SK-N-SH (cell line): ENCODE measurements around the gene DENND6B. TPM values are rescaled to one million over a fixed set of nuclear protein-coding genes. Genes with fewer than 3 reads are reported as not detected.

Source experiments
- CTCF ChIA-PET: fragments of 300-600, 350-600 bp; formaldehyde crosslinking; extraction: SDS; loops from one replicate; lab custom pipeline; 2021; lab: Yijun Ruan, JAX
- POLR2A ChIA-PET: fragments of 350-600 bp; sonication (Branson Sonifier 250); formaldehyde crosslinking; extraction: SDS; loops from one replicate; lab custom pipeline; 2020; ENCODE audit warnings: antibody characterized with exemption, inconsistent platforms; lab: Yijun Ruan, JAX
- DNase-seq: peaks from one replicate; pipeline ENCODE4 v3.0.0; 2012
- H2AFZ ChIP-seq: fragments of 200-600 bp; sonication (generic); 2 replicates; pipeline ENCODE4 v1.8.1; 2016; ENCODE audit warnings: antibody characterized with exemption, mild to moderate bottlenecking, low read depth
- H3F3A ChIP-seq: fragments of 200-600 bp; sonication (generic); replicated peaks from 2 replicates; pipeline ENCODE3; 2016; ENCODE audit warnings: antibody characterized with exemption, mild to moderate bottlenecking; ENCODE audit not compliant: insufficient read depth
- H3K27ac ChIP-seq, 2 experiments: fragments of 200-500 bp in 1 of 2; fragments of 200-600 bp in 1 of 2; sonication (Bioruptor generic) in 1 of 2; sonication (generic), shearing (Covaris generic) in 1 of 2; 2 replicates each; pipeline versions ENCODE4 v1.5.1 to v1.6.1; 2014 to 2016; ENCODE audit warnings: low read depth in 2 of 2, inconsistent platforms in 1 of 2, low read length in 1 of 2, mild to moderate bottlenecking in 1 of 2, mixed read lengths in 1 of 2
- H3K27me3 ChIP-seq: fragments of 200-600 bp; sonication (generic), shearing (Covaris generic); 2 replicates; pipeline ENCODE4 v1.6.1; 2016; ENCODE audit warnings: mixed run types; ENCODE audit not compliant: insufficient read depth
- H3K36me3 ChIP-seq, 2 experiments: fragments of 200-500 bp in 1 of 2; fragments of 200-600 bp in 1 of 2; sonication (Bioruptor generic) in 1 of 2; sonication (generic) in 1 of 2; replicated peaks in 1 of 2; 2 replicates each; pipeline versions ENCODE3 to v1.5.1; 2014 to 2016; ENCODE audit warnings: low read length in 1 of 2, mild to moderate bottlenecking in 1 of 2; ENCODE audit not compliant: insufficient read depth in 2 of 2, control insufficient read depth in 1 of 2
- H3K4me1 ChIP-seq, 2 experiments: fragments of 200-500 bp in 1 of 2; fragments of 200-600 bp in 1 of 2; sonication (Bioruptor generic) in 1 of 2; sonication (generic), shearing (Covaris generic) in 1 of 2; 2 replicates each; pipeline versions ENCODE4 v1.5.1 to v1.6.1; 2014 to 2016; ENCODE audit warnings: low read depth in 1 of 2, low read length in 1 of 2, mixed run types in 1 of 2; ENCODE audit not compliant: insufficient read depth in 2 of 2, control insufficient read depth in 1 of 2
- H3K4me2 ChIP-seq: fragments of 200-600 bp; sonication (generic), shearing (Covaris generic); 2 replicates; pipeline ENCODE4 v1.6.1; 2017; ENCODE audit warnings: mixed run types
- H3K4me3 ChIP-seq, 2 experiments: fragments of 200-500 bp in 1 of 2; fragments of 200-600 bp in 1 of 2; sonication (Bioruptor generic) in 1 of 2; sonication (generic), shearing (Covaris generic) in 1 of 2; 2 replicates each; pipeline versions ENCODE4 v1.5.1 to v1.8.1; 2014 to 2016; ENCODE audit warnings: low read depth in 2 of 2, inconsistent platforms in 1 of 2, low read length in 1 of 2, mild to moderate bottlenecking in 1 of 2, mixed read lengths in 1 of 2, moderate library complexity in 1 of 2
- H3K79me2 ChIP-seq: fragments of 200-600 bp; sonication (generic); 2 replicates; pipeline ENCODE4 v1.8.1; 2017; ENCODE audit warnings: mild to moderate bottlenecking; ENCODE audit not compliant: insufficient read depth
- H3K9ac ChIP-seq: fragments of 200-600 bp; sonication (generic); 2 replicates; pipeline ENCODE4 v1.6.1; 2017; ENCODE audit warnings: mixed run types
- H3K9me2 ChIP-seq: fragments of 200-600 bp; sonication (generic); 2 replicates; pipeline ENCODE4 v1.6.1; 2017; ENCODE audit warnings: mixed run types
- H3K9me3 ChIP-seq: fragments of 200-600 bp; sonication (generic); 2 replicates; pipeline ENCODE4 v1.6.1; 2017; ENCODE audit warnings: mixed run types, mild to moderate bottlenecking, moderate library complexity
- H4K20me1 ChIP-seq: fragments of 200-600 bp; sonication (generic); 2 replicates; pipeline ENCODE4 v1.6.1; 2017; ENCODE audit warnings: mild to moderate bottlenecking, mixed run types; ENCODE audit not compliant: insufficient read depth
- CHD2 ChIP-seq: fragments of 150-350 bp; IDR thresholded peaks from 2 replicates; pipeline ENCODE4 v1.6.1; 2018; ENCODE audit warnings: low read length; ENCODE audit not compliant: partially characterized antibody
- ELF1 ChIP-seq: IDR thresholded peaks from 2 replicates; pipeline ENCODE4 v1.4.0; 2012
- FOSL2 ChIP-seq: IDR thresholded peaks from 2 replicates; pipeline ENCODE4 v1.4.0; 2012; ENCODE audit warnings: low read depth, mild to moderate bottlenecking, moderate library complexity, borderline replicate concordance
- FOXJ3 ChIP-seq: sonication (generic); formaldehyde crosslinking; IDR thresholded peaks from 2 replicates; pipeline ENCODE4 v1.5.1; 2020; ENCODE audit warnings: mild to moderate bottlenecking, missing genetic modification reagents
- FOXM1 ChIP-seq: IDR thresholded peaks from 2 replicates; pipeline ENCODE4 v1.4.0; 2012; ENCODE audit warnings: low read depth, mild to moderate bottlenecking
- GATA2 ChIP-seq: sonication (generic); formaldehyde crosslinking; IDR thresholded peaks from 2 replicates; pipeline ENCODE4 v1.5.0; 2020; ENCODE audit warnings: mild to moderate bottlenecking, missing genetic modification reagents
- IRF3 ChIP-seq: fragments of 150-350 bp; IDR thresholded peaks from 2 replicates; pipeline ENCODE4 v1.6.1; 2016; ENCODE audit warnings: mild to moderate bottlenecking, low read depth, low read length
- JUND ChIP-seq: IDR thresholded peaks from 2 replicates; pipeline ENCODE4 v1.4.0; 2012
- MEF2A ChIP-seq: IDR thresholded peaks from 2 replicates; pipeline ENCODE4 v1.4.0; 2012; ENCODE audit warnings: low read depth, borderline replicate concordance
- NRF1 ChIP-seq: IDR thresholded peaks from 2 replicates; pipeline ENCODE4 v1.6.1; 2012; ENCODE audit warnings: low read depth, mild to moderate bottlenecking, low read length
- POLR2AphosphoS5 ChIP-seq: IDR thresholded peaks from 2 replicates; pipeline ENCODE4 v1.6.1; 2012; ENCODE audit warnings: low read depth, low read length
- RAD21 ChIP-seq: IDR thresholded peaks from 2 replicates; pipeline ENCODE4 v1.6.1; 2012; ENCODE audit warnings: mild to moderate bottlenecking, low read length
- RCOR1 ChIP-seq: fragments of 150-350 bp; IDR thresholded peaks from 2 replicates; pipeline ENCODE4 v1.6.1; 2017; ENCODE audit warnings: antibody characterized with exemption, low read length
- SMC3 ChIP-seq: IDR thresholded peaks from 2 replicates; pipeline ENCODE4 v1.6.1; 2012; ENCODE audit warnings: low read depth, low read length, improper control_type of control experiment
- TAF1 ChIP-seq: IDR thresholded peaks from 2 replicates; pipeline ENCODE4 v1.6.1; 2012; ENCODE audit warnings: low read depth, mild to moderate bottlenecking, low read length, moderate library complexity, borderline replicate concordance
- TCF12 ChIP-seq: IDR thresholded peaks from 2 replicates; pipeline ENCODE4 v1.4.0; 2012
- YY1 ChIP-seq: IDR thresholded peaks from 2 replicates; pipeline ENCODE4 v1.4.0; 2012; ENCODE audit warnings: low read depth, mild to moderate bottlenecking
- WGBS: methylation state at CpG from one replicate; pipeline ENCODE4 v1.1.6; 2017; ENCODE audit warnings: low lambda C conversion rate; 5-methylcytosine and 5-hydroxymethylcytosine counted together
- polyA plus RNA-seq, 3 experiments: library from polyadenylated mRNA; depleted of rRNA; stranded (reverse); fragments of >200 nt; gene quantifications; 2 replicates each; pipeline ENCODE4 v1.2.3, GENCODE V29; 2012
- TF ChIP-seq, protein P1 (sequence below): IDR thresholded peaks from 2 replicates; pipeline ENCODE4 v1.4.0; 2012; ENCODE audit warnings: low read depth, borderline replicate concordance
- TF ChIP-seq, protein P2 (sequence below): fragments of 150-350 bp; IDR thresholded peaks from 2 replicates; pipeline ENCODE4 v1.6.1; 2017; ENCODE audit warnings: antibody characterized with exemption, low read length, low read depth, borderline replicate concordance
- TF ChIP-seq, protein P3 (sequence below): IDR thresholded peaks from 2 replicates; pipeline ENCODE4; 2012

The DENND6B gene
- polyA plus RNA-seq, 1 of the 3 experiments (the other 2 are of a cell fraction), result 5.6 TPM

DNA sequence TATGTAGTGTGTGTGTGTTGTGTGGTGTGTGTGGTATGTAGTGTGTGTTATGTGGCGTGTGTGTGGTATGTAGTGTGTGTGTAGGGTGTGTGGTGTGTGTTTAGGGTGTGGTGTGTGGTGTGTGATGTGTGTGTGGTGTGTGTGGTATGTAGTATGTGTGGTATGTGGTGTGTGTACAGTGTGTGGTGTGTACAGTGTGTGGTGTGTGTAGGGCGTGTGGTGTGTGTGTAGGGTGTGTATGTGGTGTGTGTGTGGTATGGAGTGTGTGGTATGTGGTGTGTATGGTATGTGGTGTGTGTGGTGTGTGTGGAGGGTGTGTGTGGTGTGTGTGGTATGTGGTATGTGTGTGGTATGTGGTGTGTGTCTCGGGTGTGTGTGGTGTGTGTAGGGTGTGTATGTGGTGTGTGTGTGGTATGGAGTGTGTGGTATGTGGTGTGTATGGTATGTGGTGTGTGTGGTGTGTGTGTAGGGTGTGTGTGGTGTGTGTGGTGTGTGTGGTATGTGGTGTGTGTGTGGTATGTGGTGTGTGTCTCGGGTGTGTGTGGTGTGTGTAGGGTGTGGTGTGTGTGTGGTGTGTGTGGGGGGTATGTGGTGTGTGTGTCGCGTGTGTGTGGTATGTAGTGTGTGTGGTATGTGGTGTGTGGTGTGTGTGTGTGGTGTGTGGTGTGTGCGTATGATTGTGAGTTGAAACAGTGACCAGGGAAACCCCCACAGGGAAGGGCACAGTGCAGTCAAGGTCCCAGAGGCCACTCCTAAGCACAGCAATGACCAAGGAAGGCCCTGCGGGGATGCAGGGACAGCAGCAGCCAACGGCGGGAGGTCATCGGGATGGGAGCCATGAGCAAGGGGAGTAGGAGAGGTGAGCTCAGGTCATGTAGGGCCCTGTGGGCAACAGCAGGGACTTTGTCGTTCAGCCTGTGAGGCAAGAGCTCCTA is 13.4 kb upstream of the DENND6B start:
- Histone ChIP-seq H3K27me3 (no peaks in the 10 kb centered on the region), H3K9ac (no peak overlapping the region), H3K4me2 (no peak overlapping the region), H3F3A (peaks cover 17% of the 10 kb centered on the region), H3K9me3 (no peaks in the 10 kb centered on the region), H3K79me2 (0 out of 2 replicates have a peak, but pooled peaks cover 3% of the 10 kb centered on the region), H3K4me3 (no peak overlapping the region), H2AFZ (no peak overlapping the region), H3K9me2 (no peaks in the 10 kb centered on the region), H3K27ac (no peak overlapping the region), H3K4me1 (peaks cover 0 to 2% of the 10 kb centered on the region in 2 experiments; a peak in 1 of 4 replicates), H4K20me1 (no peaks in the 10 kb centered on the region), H3K36me3 (no peaks in the 10 kb centered on the region)
- ChIA-PET CTCF (interaction anchor here (1.6 to 3.3 kb wide), 10 partner anchors 8 to 102 kb away, joined by 4 to 75 read pairs (median 22); partner anchors contain the start of genes DENND6B, HDAC10, MAPK12 and TUBGCP6), POLR2A (no interaction called here)
- TF ChIP-seq CHD2 (no peak), POLR2AphosphoS5 (no peak), SMC3 (no peak), GATA2 (CRISPR knock-in tag) (no peak), TAF1 (no peak), MEF2A (no peak), IRF3 (no peak), TCF12 (no peak), FOSL2 (no peak), RAD21 (no peak), ELF1 (no peak), FOXJ3 (CRISPR knock-in tag) (no peak), JUND (no peak), RCOR1 (no peak), YY1 (no peak), FOXM1 (no peak), NRF1 (no peak)
- TF ChIP-seq, protein P1, sequence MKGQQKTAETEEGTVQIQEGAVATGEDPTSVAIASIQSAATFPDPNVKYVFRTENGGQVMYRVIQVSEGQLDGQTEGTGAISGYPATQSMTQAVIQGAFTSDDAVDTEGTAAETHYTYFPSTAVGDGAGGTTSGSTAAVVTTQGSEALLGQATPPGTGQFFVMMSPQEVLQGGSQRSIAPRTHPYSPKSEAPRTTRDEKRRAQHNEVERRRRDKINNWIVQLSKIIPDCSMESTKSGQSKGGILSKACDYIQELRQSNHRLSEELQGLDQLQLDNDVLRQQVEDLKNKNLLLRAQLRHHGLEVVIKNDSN, result no peak
- TF ChIP-seq, protein P2, sequence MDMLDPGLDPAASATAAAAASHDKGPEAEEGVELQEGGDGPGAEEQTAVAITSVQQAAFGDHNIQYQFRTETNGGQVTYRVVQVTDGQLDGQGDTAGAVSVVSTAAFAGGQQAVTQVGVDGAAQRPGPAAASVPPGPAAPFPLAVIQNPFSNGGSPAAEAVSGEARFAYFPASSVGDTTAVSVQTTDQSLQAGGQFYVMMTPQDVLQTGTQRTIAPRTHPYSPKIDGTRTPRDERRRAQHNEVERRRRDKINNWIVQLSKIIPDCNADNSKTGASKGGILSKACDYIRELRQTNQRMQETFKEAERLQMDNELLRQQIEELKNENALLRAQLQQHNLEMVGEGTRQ, result no peak
- TF ChIP-seq, protein P3, sequence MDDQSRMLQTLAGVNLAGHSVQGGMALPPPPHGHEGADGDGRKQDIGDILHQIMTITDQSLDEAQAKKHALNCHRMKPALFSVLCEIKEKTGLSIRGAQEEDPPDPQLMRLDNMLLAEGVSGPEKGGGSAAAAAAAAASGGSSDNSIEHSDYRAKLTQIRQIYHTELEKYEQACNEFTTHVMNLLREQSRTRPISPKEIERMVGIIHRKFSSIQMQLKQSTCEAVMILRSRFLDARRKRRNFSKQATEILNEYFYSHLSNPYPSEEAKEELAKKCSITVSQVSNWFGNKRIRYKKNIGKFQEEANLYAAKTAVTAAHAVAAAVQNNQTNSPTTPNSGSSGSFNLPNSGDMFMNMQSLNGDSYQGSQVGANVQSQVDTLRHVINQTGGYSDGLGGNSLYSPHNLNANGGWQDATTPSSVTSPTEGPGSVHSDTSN, result no peak
- DNase-seq, result peak; percentile 39
- WGBS, result 85% methylated on average over 12 of the region's 12 CpGs
